NB4 (cell line): ENCODE results near the gene PCDHGA7.
"Not testable (repeated sequence)": the region's sequence is repeated elsewhere in the genome, so short reads cannot be mapped to it uniquely, and the experiment has no call there.

Experiments used
- CTCF ChIP-seq: IDR thresholded peaks from one replicate; pipeline ENCODE4 v1.5.1; 2012; ENCODE audit warnings: low read depth, low read length
- MAX ChIP-seq: IDR thresholded peaks from 2 replicates; pipeline ENCODE4 v1.6.1; 2011; ENCODE audit warnings: low read depth, low read length
- MYC ChIP-seq: IDR thresholded peaks from 2 replicates; pipeline ENCODE4 v1.6.1; 2011; ENCODE audit warnings: low read depth, low read length
- POLR2A ChIP-seq: IDR thresholded peaks from 2 replicates; pipeline ENCODE4 v1.6.1; 2011; ENCODE audit warnings: mild to moderate bottlenecking; ENCODE audit not compliant: insufficient read length; ENCODE audit errors: extremely low read depth

GRCh38 chr5:141375444-141376155 lies 6.9 kb upstream of the PCDHGA7 start:
- TF ChIP-seq POLR2A, MAX, MYC: not testable (repeated sequence)
- TF ChIP-seq CTCF: peak; percentile 1
